T-helper 9 cell (primary cell): ENCODE measurements around the gene RBM33.

Experiments
- DNase-seq: peaks from one replicate; pipeline ENCODE4 v3.0.0-alpha.2; 2020

The RBM33 gene

DNA sequence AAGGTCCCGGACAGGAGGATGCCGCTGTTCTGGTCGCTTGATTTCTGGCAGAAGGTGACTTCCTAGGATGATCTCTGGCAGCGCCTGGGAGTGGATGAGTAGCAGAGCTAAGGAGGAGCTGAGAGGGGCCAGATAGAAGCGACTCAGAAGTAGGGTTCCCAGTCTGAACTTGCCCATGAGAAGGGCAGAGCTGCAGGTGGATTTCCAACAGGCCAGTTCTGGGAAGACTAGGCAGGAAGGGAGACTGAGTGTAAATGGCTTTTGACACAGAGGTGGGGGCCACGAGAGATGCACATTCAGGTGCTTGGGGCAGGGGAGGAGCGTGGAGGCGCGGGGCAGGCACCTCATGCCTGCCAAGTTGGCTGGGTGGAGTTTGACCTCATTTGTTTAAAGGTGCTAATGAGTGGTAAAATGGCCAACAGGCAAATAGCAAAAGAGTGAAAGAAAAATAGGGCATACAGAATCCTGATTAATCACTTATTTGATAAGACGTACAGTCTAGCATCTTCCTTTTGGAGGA is 109.0 kb downstream of the RBM33 start:
- DNase-seq: no peak

- DNase-seq: no peak
Observed at GRCh38 chr7:155754165-155754564, 109.7 kb downstream of the RBM33 start.

DNA sequence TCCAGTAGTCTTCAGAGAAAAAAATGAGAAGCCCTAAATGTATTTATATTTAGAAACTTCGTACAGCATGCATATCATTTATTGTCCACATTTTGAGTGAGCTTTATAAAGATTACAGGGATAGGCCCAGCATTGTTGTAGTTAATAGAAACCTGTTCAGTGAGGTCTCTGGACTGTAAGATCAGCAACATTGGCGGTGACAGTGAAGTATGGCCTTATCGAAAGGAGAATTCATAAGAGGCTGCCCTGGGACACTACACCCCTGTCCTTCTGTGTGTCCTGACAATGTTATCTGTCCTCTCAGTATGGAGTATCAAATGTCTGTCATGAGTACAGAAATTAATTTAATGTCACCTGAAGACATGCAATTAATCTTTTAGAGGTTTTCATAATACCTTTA is 110.6 kb downstream of the RBM33 start:
- no peak for DNase-seq

DNA sequence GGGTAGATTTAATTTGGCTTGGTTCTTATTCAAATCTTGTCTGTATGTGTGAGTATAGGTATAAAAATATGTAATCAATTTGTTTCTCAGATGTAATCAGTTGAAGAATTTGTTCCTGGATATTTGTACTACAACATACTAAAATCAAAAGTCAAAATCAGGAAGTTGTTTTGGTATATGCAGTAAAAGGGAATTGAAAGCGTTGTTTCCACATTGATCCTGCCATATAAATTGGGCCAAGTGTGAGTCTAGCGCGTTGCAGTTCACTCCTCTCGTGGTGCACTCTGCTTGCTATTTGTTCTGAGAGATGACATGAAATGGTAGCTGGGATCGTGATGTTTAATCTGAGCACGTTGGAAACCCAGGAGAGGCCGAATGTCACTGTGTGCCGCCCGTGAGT is 111.9 kb downstream of the RBM33 start:
- no peak for DNase-seq

DNA sequence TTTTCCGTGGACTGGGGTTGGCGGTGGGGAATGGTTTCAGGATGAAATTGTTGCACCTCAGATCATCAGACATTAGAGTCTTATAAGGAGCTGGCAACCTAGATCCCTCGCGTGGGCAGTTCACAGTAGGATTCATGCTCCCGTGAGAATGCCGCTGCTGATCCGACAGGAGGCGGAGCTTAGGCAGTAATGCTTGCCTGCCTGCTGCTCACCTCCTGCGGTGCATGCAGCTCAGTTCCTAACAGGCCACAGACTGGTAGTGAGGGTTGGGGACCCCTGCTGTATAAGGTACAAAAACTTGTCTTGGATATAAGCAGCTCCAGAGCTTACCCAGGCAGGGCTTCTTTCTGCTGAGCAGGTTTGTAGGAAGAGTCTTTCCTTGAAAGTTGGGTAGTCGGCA is 113.9 kb downstream of the RBM33 start:
- DNase-seq: no peak

GRCh38 chr7:155759740-155760430 is 115.4 kb downstream of the RBM33 start:
- no peak for DNase-seq

DNA sequence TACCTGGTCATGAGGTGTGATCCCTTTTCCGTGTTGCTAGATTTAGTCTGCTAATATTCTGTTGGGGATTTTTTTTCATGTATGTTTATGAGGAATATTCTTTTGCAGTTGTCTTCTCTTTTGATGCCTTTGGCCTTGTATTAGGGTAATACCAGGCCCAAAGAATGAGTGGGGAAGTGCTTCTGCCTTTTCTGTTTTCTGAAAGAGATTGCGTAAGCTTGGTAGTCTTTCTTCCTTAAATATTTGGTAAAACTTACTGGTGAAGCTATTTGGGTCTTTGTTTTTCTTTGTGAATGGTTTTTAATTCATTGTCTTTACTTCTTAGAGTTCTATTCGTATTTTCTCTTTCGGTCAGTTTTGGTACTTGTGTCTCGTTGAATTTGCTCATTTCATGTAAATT is 116.7 kb downstream of the RBM33 start:
- DNase-seq: no peak

GRCh38 chr7:155762036-155762435 is 117.6 kb downstream of the RBM33 start:
- DNase-seq: no peak

GRCh38 chr7:155762655-155763054 is 118.2 kb downstream of the RBM33 start:
- no peak for DNase-seq

DNA sequence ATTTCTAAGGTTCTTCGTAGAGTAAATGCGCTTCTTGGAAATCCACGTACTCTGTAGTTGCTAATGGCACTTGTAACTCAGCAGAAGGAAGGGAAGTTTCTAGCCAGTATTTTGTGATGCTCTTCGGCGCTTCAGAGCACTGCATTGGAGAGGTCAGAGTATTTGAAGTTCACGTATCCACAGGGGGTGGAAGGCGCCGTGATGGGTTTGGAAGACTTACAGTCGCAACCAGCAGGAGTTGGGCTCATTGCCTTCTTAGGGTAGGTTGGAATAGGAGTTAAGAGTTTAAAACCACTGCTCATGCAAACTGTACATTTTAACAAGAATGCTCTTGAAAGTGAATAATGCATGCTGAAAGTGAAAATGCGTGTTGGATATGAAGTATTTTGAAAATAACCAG is 118.7 kb downstream of the RBM33 start:
- DNase-seq: no peak

- peak; percentile 32 for DNase-seq
Observed at GRCh38 chr7:155763691-155764437, 119.4 kb downstream of the RBM33 start.

GRCh38 chr7:155764438-155764793 is 120.0 kb downstream of the RBM33 start:
- peak; percentile 9 for DNase-seq

DNA sequence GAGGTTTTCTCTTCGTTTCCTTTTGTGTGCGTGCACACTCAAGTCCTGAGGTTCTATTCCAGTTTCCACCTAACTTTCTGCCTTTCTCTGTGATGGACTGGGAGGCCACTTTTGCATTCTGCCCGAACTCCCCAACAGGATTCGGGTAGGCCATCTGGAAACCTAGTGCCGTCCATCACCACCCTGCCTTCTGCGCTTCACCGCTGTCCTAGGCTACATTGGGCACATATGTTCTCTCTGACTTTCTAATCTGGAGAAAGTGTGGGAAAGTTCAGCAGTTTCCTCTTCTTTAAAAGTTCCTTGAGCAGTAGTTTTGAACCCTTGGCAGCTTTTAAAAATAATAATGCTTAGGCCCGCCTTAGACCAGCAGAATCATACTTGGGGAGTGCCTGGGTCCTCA is 121.0 kb downstream of the RBM33 start:
- DNase-seq: no peak

- DNase-seq: no peak
Observed at GRCh38 chr7:155766386-155766785, 121.9 kb downstream of the RBM33 start.

DNA sequence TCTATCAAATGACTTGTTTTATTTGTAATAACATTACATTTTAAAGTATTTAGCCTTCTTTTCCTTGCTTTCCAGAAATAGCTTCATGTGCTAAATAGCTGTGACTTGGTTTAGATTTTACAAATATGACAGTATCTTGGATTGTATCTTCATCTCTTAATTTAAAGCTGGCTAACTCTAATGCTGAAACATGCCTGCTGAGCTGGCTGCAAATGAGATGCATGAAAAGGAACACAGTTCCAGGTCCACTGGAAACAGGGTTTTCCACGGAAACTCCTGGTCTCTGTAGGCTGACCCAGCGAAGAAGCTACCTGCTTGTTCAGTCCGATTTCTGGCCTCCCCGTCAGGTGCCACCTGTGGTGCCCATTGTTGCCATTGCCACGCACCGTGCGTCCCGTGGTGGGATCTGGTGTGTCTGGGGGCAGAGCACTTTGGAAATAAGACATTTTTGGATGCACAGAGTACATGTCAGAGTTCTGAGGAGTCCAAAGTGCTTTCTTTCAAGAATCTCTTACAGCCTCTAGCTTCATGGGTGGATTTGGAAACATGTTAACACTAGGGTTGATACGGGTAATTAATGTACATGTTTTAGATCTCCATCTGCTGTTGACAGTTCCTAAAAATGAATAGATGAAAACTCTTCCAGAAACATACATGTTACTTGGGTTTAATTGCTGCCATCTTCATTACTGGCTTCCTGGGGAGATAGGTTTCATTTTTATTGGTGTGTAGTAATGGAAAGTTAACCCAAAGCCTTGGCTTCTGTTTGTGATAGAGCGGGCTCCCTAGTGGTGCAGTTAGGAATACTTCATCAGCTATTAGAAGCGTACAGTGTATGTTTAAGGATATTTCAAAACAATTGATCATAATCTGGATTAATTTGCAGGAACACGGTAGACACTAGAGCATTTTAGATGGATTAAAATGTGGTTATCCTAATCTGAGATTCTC is 122.8 kb downstream of the RBM33 start:
- DNase-seq: no peak

DNA sequence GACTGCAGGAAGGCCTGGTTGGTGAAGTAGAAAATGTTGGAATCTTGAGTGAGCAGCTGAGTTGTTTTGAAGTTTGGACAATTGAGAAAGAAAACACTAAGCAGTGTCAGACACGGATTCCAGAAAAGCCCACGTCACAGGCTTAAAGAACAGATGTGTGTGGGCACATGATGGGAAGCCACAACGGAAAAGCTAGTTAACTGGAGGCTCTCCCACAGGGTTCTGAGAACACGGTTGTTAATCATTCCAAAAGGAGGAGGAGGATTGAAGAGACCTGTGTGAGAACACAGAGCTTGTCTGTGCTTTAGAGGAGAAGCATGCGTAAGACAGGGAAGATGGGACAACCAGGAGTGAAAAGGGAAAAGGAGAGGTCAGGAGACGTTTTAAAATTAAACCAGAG is 125.2 kb downstream of the RBM33 start:
- DNase-seq: no peak

DNA sequence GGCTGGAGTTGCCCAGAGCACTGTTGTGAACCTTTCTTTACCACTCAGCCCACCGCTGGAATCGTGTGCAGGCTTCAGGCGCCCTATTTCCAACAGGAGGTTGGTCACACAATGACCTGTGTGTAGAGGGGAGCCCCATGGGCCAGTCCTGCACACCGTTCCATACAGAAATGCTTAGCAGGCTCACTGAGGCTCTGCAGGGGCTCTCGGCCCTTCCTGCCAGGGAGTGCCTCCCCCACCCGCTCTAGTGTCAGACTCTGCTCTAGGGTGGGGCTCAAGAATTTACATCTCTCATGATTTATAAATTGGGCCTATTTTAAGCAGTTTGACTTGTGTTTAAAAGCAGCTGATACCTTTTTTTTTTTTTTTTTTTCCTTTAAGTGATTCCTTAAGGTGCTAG is 125.8 kb downstream of the RBM33 start:
- no peak for DNase-seq

DNA sequence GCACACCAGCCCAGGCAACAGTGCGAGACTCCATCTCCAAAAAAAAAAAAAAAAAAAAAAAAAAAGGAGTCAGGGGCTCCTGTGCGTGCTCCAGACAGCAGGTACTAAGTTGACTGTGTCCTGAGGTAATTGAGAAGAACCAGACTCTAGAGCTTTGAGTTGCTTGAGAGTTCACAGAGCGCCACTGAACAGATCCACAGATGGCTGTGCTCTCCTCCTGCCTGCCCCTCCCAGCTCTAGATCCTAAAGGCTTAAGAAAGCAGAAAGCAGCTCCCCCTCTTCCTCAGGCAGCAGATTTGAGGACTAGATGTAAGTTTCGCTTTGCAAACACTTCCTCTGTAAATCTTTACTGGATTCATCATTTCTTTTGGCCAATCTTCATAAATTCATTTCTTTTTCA is 129.1 kb downstream of the RBM33 start:
- DNase-seq: no peak

GRCh38 chr7:155774947-155775346 is 130.5 kb downstream of the RBM33 start:
- no peak for DNase-seq

- DNase-seq: no peak
Observed at GRCh38 chr7:155775691-155776090, 131.2 kb downstream of the RBM33 start.

DNA sequence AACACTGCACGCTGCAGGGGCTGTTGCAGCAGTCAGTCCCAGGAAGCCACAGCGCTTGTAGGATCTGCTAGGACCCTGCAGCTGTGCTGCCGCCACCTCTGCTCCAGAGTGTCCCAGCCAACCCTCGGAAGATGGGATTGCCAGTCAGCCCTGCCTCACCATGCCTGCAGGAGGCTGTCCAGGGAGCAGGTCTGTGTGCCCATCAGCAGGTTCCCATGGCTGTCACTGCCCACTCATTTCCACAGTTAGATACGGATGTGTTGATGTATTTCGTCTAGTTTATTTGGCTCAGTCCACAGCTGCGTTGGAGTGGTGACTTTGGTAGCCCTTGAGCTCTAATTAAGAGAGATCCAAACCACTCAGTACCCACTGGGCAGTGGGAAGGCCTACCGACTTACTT is 132.1 kb downstream of the RBM33 start:
- DNase-seq: no peak

GRCh38 chr7:155778349-155778748 is 133.9 kb downstream of the RBM33 start:
- no peak for DNase-seq

DNA sequence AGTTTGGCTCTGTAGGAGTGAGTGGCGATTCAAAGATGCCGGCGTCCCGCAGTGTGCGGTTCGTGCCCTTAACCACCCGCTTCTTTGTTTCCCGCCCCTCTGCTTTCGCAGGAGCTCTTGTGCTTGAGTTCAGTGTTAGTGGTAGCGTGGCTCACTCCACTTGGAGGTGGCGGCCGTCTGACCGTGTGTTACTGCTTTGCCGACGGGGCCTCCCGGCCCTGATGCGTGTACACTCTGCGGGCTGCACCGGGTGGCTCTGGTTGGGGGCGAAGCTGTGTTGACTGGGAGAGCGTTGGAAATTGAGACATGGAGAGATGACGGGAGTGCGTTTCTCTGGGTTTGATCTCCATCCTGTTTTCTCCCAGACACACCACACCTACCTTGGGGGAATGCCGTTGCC is 136.4 kb downstream of the RBM33 start:
- no peak for DNase-seq
